ENCODE measurements around the gene SEC23A.
"Not testable (repeated sequence)": the region's sequence is repeated elsewhere in the genome, so short reads cannot be mapped to it uniquely, and the experiment has no call there.

The SEC23A gene

DNA sequence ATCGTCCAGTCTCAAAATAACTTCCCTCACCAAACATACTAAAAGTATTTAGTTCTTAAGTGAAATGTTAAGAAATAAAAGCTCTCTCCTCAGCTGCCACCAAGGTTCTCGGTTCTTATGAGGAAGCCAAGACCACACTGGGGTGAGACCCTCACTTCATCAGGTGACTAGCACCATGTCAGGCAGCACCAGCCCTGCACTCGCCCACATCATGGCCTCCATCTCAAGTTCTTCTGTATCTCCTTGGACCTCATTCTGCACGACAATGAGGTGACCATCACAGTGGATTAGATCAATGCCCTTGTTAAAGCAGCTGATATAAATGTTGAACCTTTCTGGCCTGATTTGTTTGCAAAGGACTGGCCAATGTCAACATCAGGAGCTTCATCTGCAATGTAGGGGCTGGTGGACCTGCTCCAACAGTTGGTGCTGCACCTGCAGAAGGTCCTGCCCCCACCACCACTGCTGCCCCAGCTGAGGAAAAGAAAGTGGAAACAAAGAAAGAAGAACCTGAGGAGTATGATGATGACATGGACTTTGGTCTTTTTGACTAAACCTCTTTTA, 12.4 kb downstream of the SEC23A start:
- DNase-seq: no peak

DNA sequence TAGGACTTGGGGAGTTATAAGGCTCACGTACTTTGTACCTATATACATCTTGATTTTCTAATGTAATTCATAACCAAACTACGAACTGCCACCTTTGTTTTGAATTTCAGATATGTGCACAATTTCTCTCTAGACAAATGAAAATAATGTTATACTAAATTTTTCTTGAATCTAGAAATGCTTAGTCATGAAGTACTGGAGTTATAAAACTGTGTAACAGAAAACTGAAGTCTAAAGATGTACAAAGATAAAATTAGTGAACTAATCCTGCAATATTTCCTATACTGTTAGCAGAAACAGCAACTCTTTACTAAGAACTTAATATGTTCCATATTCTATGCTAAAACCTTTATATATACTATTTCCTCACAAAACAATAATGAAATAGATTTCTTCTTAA, 15.5 kb downstream of the SEC23A start:
- no peak for DNase-seq

DNA sequence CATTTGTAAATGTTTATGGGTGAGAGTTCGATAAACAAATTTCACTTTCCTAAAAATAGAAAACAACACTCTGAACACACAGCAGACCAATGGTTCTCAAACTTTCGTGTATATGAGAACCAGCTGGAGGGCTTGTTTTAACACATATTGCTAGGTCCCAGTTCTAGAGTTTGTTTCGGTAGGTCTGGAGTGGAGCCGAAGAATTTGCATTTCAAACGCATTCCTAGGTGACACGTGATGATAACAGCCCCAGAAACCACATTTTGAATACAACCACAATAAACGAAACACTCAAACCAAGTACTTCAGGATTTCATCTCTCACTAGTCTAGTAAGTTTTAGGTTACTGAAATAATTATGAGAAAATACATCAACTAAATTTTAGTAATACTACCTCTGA, 17.1 kb downstream of the SEC23A start:
- no peak for DNase-seq

DNA sequence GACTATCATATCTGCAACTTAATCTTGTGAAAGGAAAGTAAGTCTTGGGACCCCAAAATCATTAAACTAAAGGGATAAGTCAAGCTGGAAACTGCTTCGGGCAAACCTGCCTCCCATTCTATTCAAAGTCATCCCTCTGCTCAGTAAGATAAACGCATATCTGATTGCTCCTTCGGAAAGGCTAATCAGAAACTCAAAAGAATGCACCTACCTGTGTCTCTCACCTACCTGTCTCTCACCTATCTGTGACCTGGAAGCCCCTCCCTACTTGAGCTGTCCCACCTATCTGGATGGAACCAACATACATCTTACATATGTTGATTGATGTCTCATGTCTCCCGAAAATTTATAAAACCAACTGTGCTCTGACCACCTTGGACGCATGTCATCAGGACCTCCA, 19.9 kb downstream of the SEC23A start:
- no peak for DNase-seq

DNA sequence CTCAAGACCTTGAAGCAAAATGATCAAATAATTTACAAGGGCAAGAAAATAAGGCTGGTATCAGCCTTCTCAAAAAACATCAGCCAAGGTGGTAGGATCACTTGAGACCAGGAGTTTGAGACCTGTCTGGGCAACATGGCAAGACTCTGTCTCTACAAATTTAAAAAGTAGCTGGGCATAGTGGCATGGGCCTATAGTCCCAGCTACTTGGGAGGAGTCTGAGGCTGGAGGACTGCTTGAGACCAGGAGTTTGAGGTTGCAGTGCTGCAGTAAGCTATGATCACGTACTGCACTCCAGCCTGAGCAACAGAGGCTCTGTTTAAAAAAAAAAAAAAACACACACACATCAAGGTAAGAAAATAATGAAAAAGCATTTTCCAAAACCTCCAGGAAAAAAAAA, 22.1 kb downstream of the SEC23A start:
- no peak for DNase-seq

DNA sequence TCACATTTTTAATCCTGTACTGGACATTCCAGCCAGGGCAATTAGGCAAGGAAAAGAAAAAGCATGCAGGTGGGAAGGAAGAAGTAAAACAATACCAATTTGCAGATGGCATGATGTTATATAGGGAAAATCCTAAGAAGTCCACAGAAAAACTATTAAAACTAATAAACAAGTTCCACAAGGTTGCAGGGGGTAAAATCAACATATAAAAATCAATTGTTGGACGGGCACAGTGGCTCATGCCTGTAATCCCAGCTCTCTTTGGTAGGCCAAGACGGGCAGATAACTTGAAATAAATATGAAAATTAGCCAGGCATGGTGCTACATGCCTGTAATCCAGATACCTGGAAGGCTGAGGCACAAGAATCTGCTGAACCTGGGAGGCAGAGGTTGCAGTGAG, 31.9 kb downstream of the SEC23A start:
- DNase-seq: no peak

DNA sequence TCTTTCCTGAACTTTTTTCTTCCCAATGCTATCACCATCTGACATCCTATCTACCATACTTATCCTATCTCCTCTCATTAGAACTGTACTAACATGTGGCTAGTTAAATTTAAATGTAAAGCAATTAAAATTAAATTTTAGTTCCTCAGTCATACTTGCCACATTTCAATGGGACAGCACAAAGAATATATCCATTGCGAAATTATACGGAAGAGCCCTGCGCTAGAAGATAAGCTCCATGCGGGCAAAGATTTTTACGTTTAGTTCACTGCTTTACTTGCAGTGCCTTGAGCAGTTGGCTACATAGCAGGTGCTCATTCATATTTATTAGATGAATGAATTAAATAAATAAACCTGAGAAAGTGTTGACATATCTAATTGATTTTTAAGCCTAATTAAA, 33.1 kb downstream of the SEC23A start:
- no peak for DNase-seq

DNA sequence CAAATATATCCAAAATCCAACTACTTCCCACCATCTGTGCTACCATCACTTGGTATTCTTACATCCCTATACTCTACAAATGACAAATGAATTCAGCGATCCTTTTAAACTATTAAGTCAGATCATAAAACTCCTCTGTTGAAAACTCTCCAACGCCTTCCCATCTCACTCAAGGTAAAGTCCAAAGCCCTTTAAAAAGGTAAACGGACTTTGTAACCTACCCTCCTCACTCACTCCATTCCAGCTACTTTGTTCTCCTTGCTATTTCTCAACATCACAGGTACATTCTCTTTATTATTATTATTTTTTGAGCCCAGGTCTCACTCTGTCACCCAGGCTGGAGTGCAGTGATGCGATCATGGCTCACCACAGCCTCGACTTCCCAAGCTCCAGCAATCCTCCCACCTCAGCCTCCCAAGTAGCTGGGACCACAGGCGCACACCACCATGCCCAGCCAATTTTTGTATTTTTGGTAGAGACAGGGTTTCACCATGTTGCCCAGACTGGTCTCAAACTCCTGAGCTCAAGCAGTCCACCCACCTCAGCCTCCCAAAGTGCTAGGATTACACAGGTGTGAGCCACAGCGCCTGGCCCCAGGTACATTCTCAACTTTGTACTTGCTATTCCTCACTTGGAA, 33.7 kb downstream of the SEC23A start:
- DNase-seq: not testable (repeated sequence)

DNA sequence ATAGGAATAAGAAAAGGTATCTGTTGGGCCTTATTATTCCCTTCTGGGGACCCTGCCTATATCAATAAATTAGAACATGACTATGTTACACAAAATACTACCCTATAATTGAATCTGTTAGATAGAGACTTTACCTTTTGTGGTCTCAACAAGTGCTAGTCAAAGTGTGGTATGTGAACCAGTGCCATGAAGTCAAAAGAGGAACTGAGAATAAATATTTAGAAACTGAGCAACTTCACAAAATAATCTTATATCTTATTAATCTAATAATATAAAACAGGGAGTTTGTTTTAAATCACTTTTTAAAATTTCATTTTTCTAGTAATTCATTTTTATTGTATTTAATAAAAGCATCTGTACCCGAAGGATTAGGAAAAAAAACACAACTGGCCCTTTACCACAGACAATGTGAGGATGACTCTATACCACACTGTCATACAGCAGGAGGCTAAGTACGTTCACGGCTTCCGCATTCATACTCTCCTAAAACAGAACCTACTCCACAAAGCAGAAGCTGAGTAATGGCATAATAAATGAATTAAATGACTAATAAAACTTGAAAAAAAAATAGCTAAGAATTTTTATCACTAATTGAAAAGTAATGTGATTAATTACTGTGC, 42.1 kb downstream of the SEC23A start:
- DNase-seq: no peak

DNA sequence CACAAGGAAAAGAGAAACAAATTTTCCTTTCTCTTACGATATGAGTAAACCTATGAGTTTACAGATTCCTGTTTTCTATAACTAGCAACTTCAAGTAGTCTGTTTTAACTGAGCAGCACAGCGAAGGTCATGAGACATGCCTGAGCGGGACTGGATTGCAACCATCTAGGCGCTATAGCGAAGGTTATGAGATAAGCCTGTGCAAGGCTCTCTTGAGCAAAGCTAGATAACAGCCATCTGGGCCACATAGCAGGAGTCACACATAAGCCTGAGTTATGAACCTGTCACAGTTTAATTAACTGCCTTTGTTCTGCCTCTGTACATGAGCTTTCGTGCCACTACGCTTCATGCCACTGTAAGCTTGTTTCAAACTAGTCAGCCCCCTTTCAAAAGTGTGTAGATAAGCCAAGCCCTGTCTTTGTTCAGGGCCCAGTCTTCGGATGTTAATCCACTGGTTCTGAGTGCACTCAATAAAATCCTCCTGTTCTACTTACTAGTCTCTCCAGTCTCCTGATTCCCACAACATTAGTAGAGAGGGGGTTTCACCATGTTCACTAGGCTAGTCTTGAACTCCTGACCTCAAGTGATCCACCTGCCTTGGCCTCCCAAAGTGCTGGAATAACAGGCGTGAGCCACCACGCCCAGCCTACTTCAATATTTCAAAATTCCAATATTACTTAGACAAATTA, 47.1 kb downstream of the SEC23A start:
- DNase-seq: no peak

DNA sequence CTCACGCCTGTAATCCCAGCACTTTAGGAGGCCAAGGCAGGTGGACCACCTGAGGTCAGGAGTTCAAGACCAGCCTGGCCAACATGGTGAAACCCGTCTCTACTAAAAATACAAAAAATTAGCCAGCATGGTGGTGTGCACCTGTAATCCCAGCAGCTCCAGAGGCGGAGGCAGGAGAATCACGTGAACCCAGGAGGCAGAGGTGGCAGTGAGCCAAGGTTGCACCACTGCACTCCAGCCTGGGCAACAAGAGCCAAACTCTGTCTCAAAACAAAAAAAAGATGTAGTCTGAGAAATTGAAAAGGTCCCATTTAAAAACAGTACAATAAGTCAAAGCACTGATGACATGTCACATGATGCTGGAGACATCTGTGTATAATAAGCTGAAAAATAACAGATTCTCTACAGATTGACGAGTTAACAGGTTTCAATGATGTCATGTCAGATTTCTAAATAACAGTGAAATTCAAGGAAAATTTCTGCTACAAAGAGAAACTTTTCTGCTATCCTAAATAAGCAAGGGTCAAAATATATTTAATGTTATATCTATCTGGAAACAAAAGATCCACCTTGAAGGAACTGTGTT, 50.1 kb downstream of the SEC23A start:
- DNase-seq: not testable (repeated sequence)

DNA sequence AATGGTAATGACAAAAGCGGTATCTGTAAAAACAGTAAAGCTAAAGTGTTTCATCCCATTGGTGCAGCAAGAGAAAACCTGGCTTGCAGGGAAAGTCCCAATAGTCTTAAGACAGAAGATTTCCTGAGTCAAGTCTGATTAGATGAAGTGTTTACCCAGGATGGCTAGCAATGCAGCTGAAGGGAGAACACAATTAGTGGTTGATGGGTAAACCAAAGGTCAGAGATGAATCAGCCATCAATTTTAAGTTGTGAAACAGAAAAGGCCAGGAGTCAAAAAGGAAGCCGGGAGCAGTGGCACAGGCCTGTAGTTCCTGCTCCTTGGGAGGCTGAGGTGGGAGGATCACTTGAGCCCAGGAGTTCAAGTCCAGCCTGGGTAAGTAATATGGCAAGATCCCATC, 52.6 kb downstream of the SEC23A start:
- DNase-seq: no peak

DNA sequence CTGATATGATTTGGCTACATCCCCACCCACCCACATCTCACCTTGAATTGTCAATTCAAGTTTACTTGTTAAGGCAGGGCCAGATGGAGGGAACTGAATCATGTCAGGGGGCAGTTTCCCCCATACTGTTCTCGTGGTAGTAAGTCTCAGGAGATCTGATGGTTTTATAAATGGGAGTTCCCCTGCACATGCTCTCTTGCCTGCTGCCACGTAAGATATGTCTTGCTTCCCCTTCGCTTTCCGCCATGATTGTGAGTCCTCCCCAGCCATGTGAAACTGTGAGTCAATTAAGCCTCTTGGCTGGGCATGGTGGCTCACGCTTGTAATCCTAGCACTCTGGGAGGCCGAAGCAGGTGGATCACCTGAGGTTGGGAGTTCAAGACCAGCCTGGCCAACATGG, 57.1 kb downstream of the SEC23A start:
- DNase-seq: not testable (repeated sequence)

DNA sequence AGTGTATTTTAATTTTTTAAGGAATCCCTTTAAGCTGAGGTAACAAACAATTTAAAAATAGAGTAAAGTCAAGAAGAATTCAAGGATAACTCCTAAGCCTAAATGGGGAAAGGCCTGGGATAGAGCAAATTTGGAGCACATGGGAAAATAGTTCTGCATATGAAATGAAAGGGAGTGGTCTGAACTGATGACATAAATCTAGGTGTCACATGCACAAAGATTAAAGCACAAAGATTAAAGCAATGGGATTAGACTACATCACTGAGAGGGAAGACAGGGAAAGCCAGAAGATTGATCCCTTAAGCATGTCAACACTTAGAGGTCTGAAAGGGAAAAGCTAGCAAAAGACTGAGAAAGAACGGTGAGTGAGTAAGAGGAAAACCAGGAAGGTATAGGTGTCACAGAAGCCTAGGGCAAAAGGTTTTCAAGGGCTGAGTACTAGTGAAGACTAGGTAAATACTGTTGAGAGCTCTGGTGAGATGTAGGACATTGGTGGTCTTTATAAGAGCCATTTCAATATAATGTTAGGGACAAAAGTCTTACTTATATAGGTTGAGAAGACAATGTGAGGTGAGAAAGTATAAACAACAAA, 59.6 kb downstream of the SEC23A start:
- no peak for DNase-seq

DNA sequence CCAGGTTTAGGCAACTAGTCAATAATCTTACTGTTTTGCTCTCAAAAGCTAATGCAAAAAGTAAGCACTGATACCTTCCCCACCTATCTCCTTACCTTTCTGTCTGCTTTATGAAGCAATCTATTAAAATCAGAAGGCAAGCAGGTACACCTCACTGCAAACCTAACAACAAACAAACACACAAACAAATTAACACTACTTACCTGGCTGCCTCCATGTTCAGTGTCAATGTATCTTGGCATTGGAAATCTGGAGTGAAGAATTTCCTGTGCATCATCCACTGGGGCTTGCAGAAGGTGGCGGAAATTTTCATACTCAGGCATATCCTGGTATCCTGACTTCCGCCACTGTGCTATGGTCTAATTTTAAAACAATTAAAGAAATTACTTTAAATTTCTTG, 62.5 kb downstream of the SEC23A start:
- DNase-seq: no peak

DNA sequence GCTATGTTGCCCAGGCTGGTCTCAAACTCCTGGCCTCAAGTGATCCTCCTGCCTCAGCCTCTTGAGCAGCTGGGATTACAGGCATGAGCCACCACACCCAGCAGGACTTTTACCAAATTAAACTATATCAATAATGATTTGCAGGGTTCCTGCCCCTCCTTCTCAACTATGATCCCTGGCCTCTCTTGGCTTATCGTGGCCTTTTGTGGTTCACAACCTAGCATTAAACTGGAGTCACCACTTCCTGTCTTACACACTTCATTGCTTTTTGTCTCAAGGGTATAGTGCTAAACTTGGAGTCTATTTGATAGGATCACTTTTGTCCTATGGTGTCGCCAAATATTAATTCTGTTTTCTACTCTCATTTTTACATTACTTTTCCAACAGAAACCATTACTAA, 64.5 kb downstream of the SEC23A start:
- DNase-seq: no peak

DNA sequence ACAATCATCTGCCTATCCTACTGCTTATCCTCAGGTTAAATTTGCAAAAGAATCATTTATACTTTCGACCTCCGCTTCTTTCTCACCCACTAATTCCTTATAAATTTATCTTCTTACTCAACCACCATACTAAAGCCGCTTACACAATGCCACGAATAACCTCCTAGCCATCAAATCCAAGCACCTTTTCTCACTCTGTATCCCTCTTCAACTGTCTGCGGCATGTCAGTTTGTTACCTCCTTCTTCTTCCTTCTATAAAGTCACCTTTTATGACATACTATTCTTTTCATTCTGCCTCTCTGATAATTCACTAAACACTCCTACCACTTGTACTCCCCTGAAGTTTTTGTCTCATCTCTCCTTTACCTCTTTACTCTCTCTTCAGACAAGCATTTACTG, 66.3 kb downstream of the SEC23A start:
- DNase-seq: no peak

DNA sequence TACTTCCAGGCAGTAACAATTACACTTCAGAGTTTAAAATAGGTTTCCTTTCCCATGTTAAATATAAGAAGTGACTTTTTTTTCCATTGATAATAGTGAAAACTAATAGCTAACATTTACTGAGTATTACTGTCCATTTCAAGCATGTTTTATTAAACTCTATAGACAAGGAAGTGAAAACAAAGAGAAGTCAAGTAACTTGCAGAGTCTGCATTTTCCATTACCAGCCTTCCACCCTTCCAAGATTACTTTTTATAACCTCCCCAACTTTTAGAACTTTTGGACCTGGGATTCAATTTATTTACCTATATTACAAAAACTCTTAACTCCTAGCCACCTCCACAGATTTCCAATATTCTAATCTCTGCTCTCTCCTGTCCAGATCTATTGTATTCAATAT, 67.7 kb downstream of the SEC23A start:
- DNase-seq: no peak

DNA sequence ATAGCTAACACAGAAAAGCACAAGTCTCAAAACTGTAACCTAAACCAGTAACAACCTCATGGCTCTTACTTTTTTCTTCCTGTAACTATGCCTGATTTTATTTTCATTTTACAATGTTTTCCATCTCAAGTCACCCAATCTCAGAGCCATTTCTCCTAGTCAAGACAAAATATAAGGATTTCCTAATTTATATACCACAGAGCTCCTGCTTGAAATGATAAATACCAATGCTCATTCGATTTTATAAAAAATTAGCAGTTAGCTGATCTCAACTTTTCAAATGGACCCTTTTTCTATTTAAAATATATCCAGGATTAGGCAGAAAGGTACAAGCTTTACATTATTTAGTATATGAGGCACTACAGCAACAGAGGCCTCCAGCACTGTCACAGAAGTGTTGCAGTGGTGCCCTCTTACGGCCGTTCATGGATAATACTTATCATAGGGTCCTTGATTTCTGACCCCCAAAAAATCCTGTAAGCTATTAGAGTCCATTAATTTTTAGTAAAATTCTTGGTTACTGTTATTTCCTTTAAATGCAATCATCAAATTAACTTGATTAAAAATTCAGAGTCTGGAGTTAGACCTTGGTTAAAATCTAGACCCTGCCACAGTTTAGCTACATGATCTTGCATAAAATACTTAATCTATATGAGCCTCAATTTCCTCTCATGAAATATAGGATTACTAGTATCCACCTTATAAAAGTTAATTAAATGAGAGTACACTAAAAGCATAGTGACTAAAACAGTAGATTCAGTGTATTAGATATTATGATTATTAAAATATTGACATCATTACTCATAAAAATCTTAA, 68.3 kb downstream of the SEC23A start:
- peak; percentile 4 for DNase-seq

DNA sequence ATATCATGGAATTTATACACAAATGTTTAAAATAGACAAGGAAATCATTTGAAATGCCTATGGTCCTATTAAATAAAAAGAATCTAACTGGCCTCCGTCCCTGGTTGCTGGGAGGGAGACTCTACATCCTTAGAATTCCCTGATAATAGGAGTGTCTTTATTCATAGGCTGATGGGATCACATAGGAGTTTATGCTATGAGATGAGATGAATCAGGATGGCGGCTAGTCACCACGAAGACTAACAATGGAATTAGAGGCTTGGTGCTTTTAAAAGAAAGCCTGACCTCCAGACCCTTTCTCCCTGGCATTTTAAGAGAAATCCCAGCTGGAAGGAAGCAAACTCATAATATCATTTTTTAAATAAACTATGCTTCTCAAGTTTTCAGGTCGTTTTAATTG, 69.7 kb downstream of the SEC23A start:
- DNase-seq: no peak

DNA sequence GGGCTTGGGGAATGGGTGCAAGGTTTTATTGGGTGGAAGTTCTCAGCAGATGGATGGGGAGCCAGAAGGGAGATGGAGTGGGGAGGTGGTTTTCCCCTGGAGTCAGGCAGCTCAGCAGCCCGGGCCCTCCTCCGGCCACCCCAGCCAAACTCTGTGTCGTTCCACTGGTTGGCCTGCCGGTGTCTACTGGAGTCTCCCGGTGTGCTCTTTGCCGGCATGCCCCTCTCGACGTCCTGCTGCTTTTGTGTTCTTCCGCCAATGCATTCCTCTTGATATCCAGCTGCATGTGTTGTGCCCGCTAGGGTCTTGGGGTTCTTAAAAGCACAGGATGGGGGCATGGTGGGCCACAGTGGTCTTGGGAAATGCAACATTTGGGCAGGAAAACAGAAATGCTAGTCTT, 72.8 kb downstream of the SEC23A start:
- DNase-seq: no peak

DNA sequence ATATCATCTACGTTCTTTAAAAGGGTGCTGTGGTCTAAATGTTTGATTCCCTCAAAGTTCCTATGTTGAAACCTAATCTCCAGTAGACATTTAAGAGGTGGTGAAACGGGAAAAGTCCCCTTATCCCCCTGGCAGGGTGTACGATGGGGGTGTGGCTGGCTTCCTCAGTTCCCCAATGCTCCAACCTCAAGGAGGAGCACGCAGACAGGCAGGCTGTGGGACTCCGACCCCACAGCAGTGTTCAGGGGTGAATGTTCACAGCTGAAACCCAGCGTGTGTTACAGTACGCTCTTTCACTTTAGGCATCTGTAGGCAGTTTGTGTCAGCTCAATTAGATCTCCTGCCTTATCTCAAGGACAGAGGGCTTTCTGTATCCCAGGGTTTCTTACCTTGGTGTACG, 73.2 kb downstream of the SEC23A start:
- no peak for DNase-seq

DNA sequence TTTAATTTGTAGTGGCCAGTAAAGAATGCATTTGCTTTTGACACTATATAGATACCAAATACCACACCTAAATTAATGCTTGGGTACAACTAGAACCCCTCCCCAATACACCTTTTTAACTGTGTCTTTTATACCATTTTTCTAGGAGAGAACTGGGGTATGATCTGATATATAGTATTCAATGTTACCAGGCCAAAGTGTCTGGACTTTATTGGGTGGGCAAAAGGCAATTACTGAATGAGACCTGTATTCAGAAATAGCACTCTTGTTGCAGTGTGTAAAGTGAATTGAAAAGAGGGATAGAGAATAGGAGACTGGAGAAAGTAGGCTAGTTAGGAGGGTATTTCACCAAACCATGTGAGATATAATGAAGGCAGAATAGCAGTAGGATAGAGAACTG, 74.4 kb downstream of the SEC23A start:
- DNase-seq: no peak

Measured in NCI-H526 treated with DMSO at 0.1 percent for 48 hours (cell line).